ENCODE measurements around the gene RPS6KA6. TPM values are rescaled to one million over a fixed set of nuclear protein-coding genes. Genes with fewer than 3 reads are reported as not detected.

RPS6KA6 gene
- total and polyA plus RNA-seq, 2 experiments from 2014 or later: 3.6 to 14.0 TPM

DNA sequence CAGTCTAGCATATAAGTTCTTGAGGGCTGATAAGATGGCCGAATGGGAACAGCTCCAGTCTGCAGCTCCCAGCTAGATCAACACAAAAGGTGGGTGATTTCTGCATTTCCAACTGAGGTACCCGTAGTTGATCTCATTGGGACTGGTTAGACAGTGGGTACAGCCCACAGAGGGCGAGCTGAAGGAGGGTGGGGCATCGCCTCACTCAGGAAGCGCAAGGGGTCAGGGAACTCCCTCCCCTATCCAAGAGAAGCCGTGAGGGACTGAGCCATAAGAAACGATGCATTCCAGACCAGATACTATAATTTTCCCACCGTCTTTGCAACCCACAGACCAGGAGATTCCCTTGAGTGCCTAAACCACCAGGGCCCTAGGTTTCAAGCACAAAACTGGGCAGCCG lies 109.0 kb downstream of the RPS6KA6 start (continued):
- TF ChIP-seq ETS1 (IDR thresholded peaks at IDR 0.05): no peak
- no peak for TF ChIP-seq CREB1 (CRISPR knock-in tag; IDR thresholded peaks at IDR 0.05; ENCODE audit: low read depth)
- TF ChIP-seq EZH2 (IDR thresholded peaks at IDR 0.05; ENCODE audit: low read depth, unreplicated experiment): no peak
- TF ChIP-seq CTCF (conservative IDR thresholded peaks at IDR 0.05; ENCODE audit: low read depth in 2 of 2): no peak
- no peak for TF ChIP-seq REST (IDR thresholded peaks at IDR 0.05; ENCODE audit: unreplicated experiment)

- no peaks in the 10 kb centered on the region for H3F3A ChIP-seq (replicated peaks; ENCODE audit: low read depth)
- H3K4me3 ChIP-seq: no peak overlapping the region
- no peak for TF ChIP-seq JUNB (IDR thresholded peaks at IDR 0.05; ENCODE audit: unreplicated experiment)
- TF ChIP-seq REST (IDR thresholded peaks at IDR 0.05; ENCODE audit: unreplicated experiment): no peak
- no peak for TF ChIP-seq CTCF (conservative IDR thresholded peaks at IDR 0.05; ENCODE audit: low read depth in 2 of 2)
- TF ChIP-seq EZH2 (IDR thresholded peaks at IDR 0.05; ENCODE audit: low read depth, unreplicated experiment): no peak
- TF ChIP-seq ZNF331 (CRISPR knock-in tag; IDR thresholded peaks at IDR 0.05; ENCODE audit: low read depth): no peak
- H3K4me1 Mint-ChIP-seq: no peaks in the 10 kb centered on the region
- H3K4me1 ChIP-seq (ENCODE audit: insufficient read depth): no peaks in the 10 kb centered on the region
- no peak overlapping the region for H3K27ac ChIP-seq (ENCODE audit: low read depth)
- no peaks in the 10 kb centered on the region for H3K9me3 Mint-ChIP-seq
- DNase-seq (ENCODE audit: low spot score): no peak
- H3K36me3 ChIP-seq (ENCODE audit: insufficient read depth): no peaks in the 10 kb centered on the region
- H3K27me3 ChIP-seq (ENCODE audit: insufficient read depth): no peaks in the 10 kb centered on the region
- peaks cover 3% of the 10 kb centered on the region; the same call in 2 of the 3 replicates for H3K36me3 Mint-ChIP-seq (ENCODE audit: low read depth)
- H3K79me2 ChIP-seq (replicated peaks; ENCODE audit: insufficient read depth): no peaks in the 10 kb centered on the region
- no peak overlapping the region for H3K27ac Mint-ChIP-seq
- H3K27me3 Mint-ChIP-seq (ENCODE audit: insufficient read depth, low read depth, poor library complexity): no peaks in the 10 kb centered on the region
- H2AFZ ChIP-seq: no peak overlapping the region
- H3K4me3 Mint-ChIP-seq: no peak overlapping the region
- H3K9me2 ChIP-seq (ENCODE audit: insufficient read depth): no peaks in the 10 kb centered on the region
- ATAC-seq: no peak
- H4K20me1 ChIP-seq (replicated peaks; ENCODE audit: insufficient read depth): no peaks in the 10 kb centered on the region
- H3K4me2 ChIP-seq: no peak overlapping the region
These were observed 123.2 kb downstream of the RPS6KA6 start for GRCh38 chrX:84064814-84065213.
